Natural killer cell (primary cell): ENCODE results near the gene MT1H. TPM values are rescaled to one million over a fixed set of nuclear protein-coding genes. Genes with fewer than 3 reads are reported as not detected.

Experiments used
- ATAC-seq, 3 donors: fragments of 150-1000 bp in 2 of 3; fragments of 200-7000 bp in 1 of 3; cut with Tn5 transposase; 1 replicate in 1 of 3; 2 replicates in 2 of 3; pipeline ENCODE4 v1.10.0; 2021; ENCODE audit warnings: mild to moderate bottlenecking in 2 of 3, moderate library complexity in 2 of 3
- DNase-seq, 2 donors: peaks; one replicate each; pipeline versions ENCODE4 v3.0.0 to v3.0.0-alpha.2; 2013 to 2021; ENCODE audit warnings: mixed read lengths in 1 of 2
- H3K27ac ChIP-seq: one replicate; pipeline ENCODE4 v1.5.1; 2013; ENCODE audit warnings: mild to moderate bottlenecking, low read length
- H3K27me3 ChIP-seq: one replicate; pipeline ENCODE4 v1.6.1; 2013; ENCODE audit warnings: low read length; ENCODE audit not compliant: control insufficient read depth, insufficient read depth
- H3K36me3 ChIP-seq: one replicate; pipeline ENCODE4 v1.6.1; 2013; ENCODE audit warnings: low read length; ENCODE audit not compliant: control insufficient read depth, insufficient read depth
- H3K4me1 ChIP-seq: one replicate; pipeline ENCODE4 v1.6.1; 2013; ENCODE audit warnings: low read length; ENCODE audit not compliant: control insufficient read depth, insufficient read depth
- H3K4me3 ChIP-seq: one replicate; pipeline ENCODE4 v1.5.1; 2013; ENCODE audit warnings: low read length
- H3K9me3 ChIP-seq: one replicate; pipeline ENCODE4 v1.6.1; 2013; ENCODE audit warnings: low read length; ENCODE audit not compliant: control insufficient read depth, insufficient read depth
- H3K27ac Mint-ChIP-seq, 2 donors: one replicate each; pipeline ENCODE4 v1.8.0; 2022; ENCODE audit warnings: mild to moderate bottlenecking in 2 of 2, mixed read lengths in 2 of 2, moderate library complexity in 1 of 2
- H3K27me3 Mint-ChIP-seq, 2 donors: one replicate each; pipeline ENCODE4 v1.8.0; 2022; ENCODE audit warnings: low read depth in 2 of 2, mixed read lengths in 2 of 2
- H3K36me3 Mint-ChIP-seq: one replicate; pipeline ENCODE4 v1.8.0; 2022; ENCODE audit warnings: mixed read lengths
- H3K4me1 Mint-ChIP-seq, 2 donors: one replicate each; pipeline ENCODE4 v1.8.0; 2022; ENCODE audit warnings: mixed read lengths in 2 of 2
- H3K4me3 Mint-ChIP-seq: one replicate; pipeline ENCODE4 v1.8.0; 2022; ENCODE audit warnings: mild to moderate bottlenecking, moderate library complexity, mixed read lengths
- H3K9me3 Mint-ChIP-seq, 2 donors: one replicate each; pipeline ENCODE4 v1.8.0; 2022; ENCODE audit warnings: mixed read lengths in 2 of 2
- CTCF ChIP-seq: fragments of 200-600 bp; IDR thresholded peaks from one replicate; pipeline ENCODE4 v1.8.0; 2022; ENCODE audit warnings: antibody characterized with exemption
- WGBS: methylation state at CpG from one replicate; pipeline ENCODE4 v1.1.7; 2013; ENCODE audit warnings: missing lambda C conversion rate; ENCODE audit not compliant: insufficient coverage; 5-methylcytosine and 5-hydroxymethylcytosine counted together
- intact Hi-C: fragments of 100-400 bp; cut with micrococcal nuclease; formaldehyde crosslinking; loops from one replicate; pipeline ENCODE4 v1.14.2; 2022
- total RNA-seq, 4 donors: library from RNA; stranded (reverse); fragments of 120-200 nt in 1 of 4; gene quantifications; one replicate each; pipeline versions ENCODE4 v1.2.3 to v1.2.4, GENCODE V29; 2013 to 2022

Gene MT1H
- total RNA-seq, 3 donors from 2014 or later (not counting 1 experiment from before 2014, with no cell fraction given) = not detected

- Mint-ChIP-seq H3K27ac (no peak overlapping the region), H3K27me3 (peaks cover 7 to 20% of the 10 kb centered on the region in 2 donors), H3K9me3 (no peaks in the 10 kb centered on the region), H3K4me3 (no peak overlapping the region), H3K4me1 (no peaks in the 10 kb centered on the region), H3K36me3 (no peaks in the 10 kb centered on the region)
- no peak for TF ChIP-seq CTCF
- no peak for ATAC-seq
- Histone ChIP-seq H3K27me3 (no peaks in the 10 kb centered on the region), H3K9me3 (no peaks in the 10 kb centered on the region), H3K36me3 (no peaks in the 10 kb centered on the region), H3K4me1 (no peaks in the 10 kb centered on the region), H3K27ac (no peak overlapping the region), H3K4me3 (no peak overlapping the region)
- WGBS = 52% methylated on average over 1 of the region's 1 CpG
- no peak for DNase-seq
- intact Hi-C loops = no loop called here
Measured at GRCh38 chr16:56688762-56689161, 19.1 kb downstream of the MT1H start.

GRCh38 chr16:56689171-56689570, 19.6 kb downstream of the MT1H start:
- Histone ChIP-seq H3K4me1 (no peaks in the 10 kb centered on the region), H3K4me3 (no peak overlapping the region), H3K36me3 (no peaks in the 10 kb centered on the region), H3K27me3 (no peaks in the 10 kb centered on the region), H3K9me3 (no peaks in the 10 kb centered on the region), H3K27ac (no peak overlapping the region)
- intact Hi-C loops = no loop called here
- 82% methylated on average over 3 of the region's 3 CpGs for WGBS
- DNase-seq (no peak), ATAC-seq (no peak)
- TF ChIP-seq CTCF = no peak
- no peak overlapping the region for H3K27ac Mint-ChIP-seq
- no peaks in the 10 kb centered on the region for H3K4me1 Mint-ChIP-seq
- no peak overlapping the region for H3K4me3 Mint-ChIP-seq
- no peaks in the 10 kb centered on the region for H3K9me3 Mint-ChIP-seq
- H3K27me3 Mint-ChIP-seq = peaks cover 7 to 20% of the 10 kb centered on the region in 2 donors
- no peaks in the 10 kb centered on the region for H3K36me3 Mint-ChIP-seq

GRCh38 chr16:56690420-56691122, 21.0 kb downstream of the MT1H start:
- no peak for DNase-seq
- no peaks in the 10 kb centered on the region for H3K9me3 ChIP-seq
- Mint-ChIP-seq H3K9me3 (no peaks in the 10 kb centered on the region), H3K4me1 (no peaks in the 10 kb centered on the region), H3K4me3 (no peak overlapping the region), H3K27me3 (peaks cover 7 to 20% of the 10 kb centered on the region in 2 donors), H3K36me3 (no peaks in the 10 kb centered on the region), H3K27ac (no peak overlapping the region)
- H3K27me3 ChIP-seq = no peaks in the 10 kb centered on the region
- TF ChIP-seq CTCF = no peak
- no peaks in the 10 kb centered on the region for H3K4me1 ChIP-seq
- no peak for ATAC-seq
- no peak overlapping the region for H3K27ac ChIP-seq
- WGBS = 97% methylated on average over 3 of the region's 4 CpGs
- H3K36me3 ChIP-seq = no peaks in the 10 kb centered on the region
- intact Hi-C loops = no loop called here
- no peak overlapping the region for H3K4me3 ChIP-seq

- Histone ChIP-seq H3K27ac (no peak overlapping the region), H3K27me3 (no peaks in the 10 kb centered on the region), H3K4me1 (no peaks in the 10 kb centered on the region), H3K9me3 (no peaks in the 10 kb centered on the region), H3K36me3 (no peaks in the 10 kb centered on the region), H3K4me3 (no peak overlapping the region)
- Mint-ChIP-seq H3K36me3 (no peaks in the 10 kb centered on the region), H3K27me3 (peaks cover 7 to 20% of the 10 kb centered on the region in 2 donors), H3K4me3 (no peak overlapping the region), H3K9me3 (no peaks in the 10 kb centered on the region), H3K4me1 (no peaks in the 10 kb centered on the region), H3K27ac (no peak overlapping the region)
- DNase-seq (no peak), ATAC-seq (no peak)
- TF ChIP-seq CTCF = no peak
- 87% methylated on average over 4 of the region's 4 CpGs for WGBS
- intact Hi-C loops = no loop called here
Measured at GRCh38 chr16:56691885-56692284, 22.3 kb downstream of the MT1H start.
